Thoracic aorta (tissue), 2 donors: Measurements from ENCODE around the gene ARHGEF37. TPM values are rescaled to one million over a fixed set of nuclear protein-coding genes. Genes with fewer than 3 reads are reported as not detected.

Experiments used
- ATAC-seq: fragments of 150-250 bp; one replicate; pipeline ENCODE4 v1.8.0; 2017; ENCODE audit warnings: low read depth; ENCODE audit not compliant: insufficient number of reproducible peaks, low FRiP score
- DNase-seq: peaks from one replicate; pipeline ENCODE4 v3.0.0-alpha.2; 2020; ENCODE audit warnings: low spot score
- H3K27ac ChIP-seq, 2 donors: fragments of 200-600 bp; sonication (generic); 1 replicate in 1 of 2; 2 replicates in 1 of 2; pipeline ENCODE4 v1.5.1; 2016; ENCODE audit warnings: mild to moderate bottlenecking in 2 of 2, moderate library complexity in 2 of 2
- H3K27me3 ChIP-seq: fragments of 200-600 bp; sonication (generic); replicated peaks from 2 replicates; pipeline ENCODE4 v1.6.0; 2016; ENCODE audit warnings: mild to moderate bottlenecking; ENCODE audit not compliant: insufficient read depth
- H3K36me3 ChIP-seq: fragments of 200-600 bp; sonication (generic); one replicate; pipeline ENCODE4 v1.5.1; 2016
- H3K4me1 ChIP-seq, 2 donors: fragments of 200-600 bp; sonication (generic); 1 replicate in 1 of 2; 2 replicates in 1 of 2; pipeline versions ENCODE4 v1.5.1 to v1.6.0; 2016; ENCODE audit warnings: low read depth in 2 of 2, mild to moderate bottlenecking in 1 of 2; ENCODE audit not compliant: control insufficient read depth in 1 of 2
- H3K4me3 ChIP-seq: fragments of 200-600 bp; sonication (generic); 2 replicates; pipeline ENCODE4 v1.5.1; 2016; ENCODE audit warnings: mild to moderate bottlenecking
- H3K9me3 ChIP-seq: fragments of 200-600 bp; sonication (generic); 2 replicates; pipeline ENCODE4 v1.5.1; 2016
- total RNA-seq, 2 donors: library from RNA; depleted of rRNA; stranded (reverse); fragments of >200 nt; gene quantifications; one replicate each; pipeline versions ENCODE4 v1.1.0 to v1.2.3, GENCODE V29; 2016
- TF ChIP-seq, protein P1 (sequence below): fragments of 200-600 bp; sonication (generic); IDR thresholded peaks from one replicate; pipeline ENCODE4 v1.5.1; 2019; ENCODE audit warnings: antibody characterized with exemption

ARHGEF37 gene
- total RNA-seq, 2 donors from 2014 or later = 5.6 to 11.4 TPM

DNA sequence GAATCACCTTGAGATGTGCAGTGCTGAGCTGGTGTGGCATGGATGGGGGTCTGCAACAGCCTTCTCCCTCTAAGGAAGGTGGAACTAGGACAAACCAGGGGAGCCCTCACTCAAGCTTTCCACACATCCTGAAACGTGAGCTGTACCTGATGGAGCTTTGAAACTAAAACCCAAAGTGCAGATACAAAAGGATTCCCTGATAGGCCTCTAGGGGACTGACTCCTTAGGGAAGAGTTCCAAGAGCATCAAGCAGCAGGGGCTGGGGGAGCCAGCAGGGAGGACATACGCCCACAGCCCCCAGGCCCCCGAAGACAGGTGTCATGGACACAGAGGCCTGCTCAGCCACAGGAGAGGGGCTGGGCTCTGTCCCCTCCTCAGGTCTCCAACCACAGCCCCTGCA is 17.7 kb downstream of the ARHGEF37 start:
- no peak overlapping the region for H3K27ac ChIP-seq
- no peak for DNase-seq
- no peaks in the 10 kb centered on the region for H3K9me3 ChIP-seq
- H3K4me1 ChIP-seq = peaks cover 7 to 13% of the 10 kb centered on the region in 2 donors
- peaks cover 12% of the 10 kb centered on the region for H3K36me3 ChIP-seq
- H3K27me3 ChIP-seq = no peaks in the 10 kb centered on the region
- H3K4me3 ChIP-seq = no peak overlapping the region
- TF ChIP-seq, protein P1, sequence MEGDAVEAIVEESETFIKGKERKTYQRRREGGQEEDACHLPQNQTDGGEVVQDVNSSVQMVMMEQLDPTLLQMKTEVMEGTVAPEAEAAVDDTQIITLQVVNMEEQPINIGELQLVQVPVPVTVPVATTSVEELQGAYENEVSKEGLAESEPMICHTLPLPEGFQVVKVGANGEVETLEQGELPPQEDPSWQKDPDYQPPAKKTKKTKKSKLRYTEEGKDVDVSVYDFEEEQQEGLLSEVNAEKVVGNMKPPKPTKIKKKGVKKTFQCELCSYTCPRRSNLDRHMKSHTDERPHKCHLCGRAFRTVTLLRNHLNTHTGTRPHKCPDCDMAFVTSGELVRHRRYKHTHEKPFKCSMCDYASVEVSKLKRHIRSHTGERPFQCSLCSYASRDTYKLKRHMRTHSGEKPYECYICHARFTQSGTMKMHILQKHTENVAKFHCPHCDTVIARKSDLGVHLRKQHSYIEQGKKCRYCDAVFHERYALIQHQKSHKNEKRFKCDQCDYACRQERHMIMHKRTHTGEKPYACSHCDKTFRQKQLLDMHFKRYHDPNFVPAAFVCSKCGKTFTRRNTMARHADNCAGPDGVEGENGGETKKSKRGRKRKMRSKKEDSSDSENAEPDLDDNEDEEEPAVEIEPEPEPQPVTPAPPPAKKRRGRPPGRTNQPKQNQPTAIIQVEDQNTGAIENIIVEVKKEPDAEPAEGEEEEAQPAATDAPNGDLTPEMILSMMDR = no peak
- ATAC-seq = no peak

DNA sequence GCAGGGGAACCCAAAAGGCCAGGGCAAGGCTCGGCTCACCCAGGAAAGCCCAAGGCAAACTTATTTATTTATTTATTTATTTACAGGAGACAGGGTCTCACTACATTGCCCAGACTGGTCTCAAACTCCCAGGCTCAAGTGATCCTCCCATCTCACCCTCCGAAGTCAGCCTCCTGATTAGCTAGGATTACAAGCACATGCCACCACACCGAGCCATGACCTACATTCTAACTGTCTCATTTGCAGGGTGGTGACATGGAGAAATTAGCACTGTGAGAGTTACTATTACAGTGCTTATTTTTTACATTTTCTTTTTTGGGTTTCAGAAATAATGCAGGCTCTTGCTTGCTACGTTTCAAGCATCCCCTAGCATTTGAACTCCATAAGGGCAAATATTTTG is 18.1 kb downstream of the ARHGEF37 start:
- peaks cover 12% of the 10 kb centered on the region for H3K36me3 ChIP-seq
- ATAC-seq = no peak
- TF ChIP-seq, protein P1 = no peak
- DNase-seq = no peak
- no peaks in the 10 kb centered on the region for H3K27me3 ChIP-seq
- peaks cover 7 to 10% of the 10 kb centered on the region in 2 donors for H3K4me1 ChIP-seq
- no peaks in the 10 kb centered on the region for H3K9me3 ChIP-seq
- H3K4me3 ChIP-seq = no peak overlapping the region
- H3K27ac ChIP-seq = no peak overlapping the region

DNA sequence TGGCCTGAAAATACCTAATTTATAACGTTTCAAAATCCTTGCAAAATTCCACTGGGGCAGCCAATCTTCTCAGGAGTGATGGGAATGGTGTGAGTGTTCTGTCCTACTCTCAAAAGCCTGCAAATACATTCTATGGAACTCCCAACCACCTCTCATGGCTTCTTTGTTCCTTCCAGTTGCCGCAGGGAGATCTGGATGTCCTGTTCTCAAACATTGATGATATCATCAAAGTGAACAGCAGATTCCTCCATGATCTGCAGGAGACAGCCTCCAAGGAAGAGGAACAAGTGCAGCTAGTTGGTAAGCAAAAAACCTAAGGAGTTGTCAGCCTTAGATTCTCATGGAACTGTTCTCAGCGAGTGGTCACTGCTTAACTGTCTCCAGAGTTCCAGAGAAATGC is 19.6 kb downstream of the ARHGEF37 start:
- ATAC-seq (no peak), DNase-seq (no peak)
- Histone ChIP-seq H3K4me1 (no peaks in the 10 kb centered on the region), H3K4me3 (no peak overlapping the region), H3K27ac (no peak overlapping the region), H3K27me3 (no peaks in the 10 kb centered on the region), H3K9me3 (no peaks in the 10 kb centered on the region), H3K36me3 (peaks cover 12% of the 10 kb centered on the region)
- TF ChIP-seq, protein P1 = no peak

DNA sequence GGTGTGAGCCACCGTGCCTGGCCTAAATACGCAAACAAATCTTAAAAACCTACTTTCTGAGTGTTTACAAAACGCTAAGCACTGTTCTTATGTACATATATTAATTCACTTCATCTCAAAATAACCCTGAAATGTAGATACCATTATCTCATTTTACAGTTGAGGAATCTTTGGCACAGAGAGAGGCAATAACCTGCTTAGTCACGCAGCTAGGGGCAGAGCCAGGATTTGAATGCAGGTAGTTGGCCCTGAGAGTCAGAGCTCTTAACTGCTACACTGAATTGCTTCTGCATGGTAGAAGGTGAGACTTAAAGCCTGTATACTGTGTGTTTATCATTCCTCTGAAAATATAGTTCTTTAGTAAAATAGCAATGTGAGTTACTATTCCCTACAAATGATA is 21.9 kb downstream of the ARHGEF37 start:
- H3K4me3 ChIP-seq = no peak overlapping the region
- H3K27me3 ChIP-seq = no peaks in the 10 kb centered on the region
- H3K9me3 ChIP-seq = no peaks in the 10 kb centered on the region
- peaks cover 12% of the 10 kb centered on the region for H3K36me3 ChIP-seq
- no peak overlapping the region for H3K27ac ChIP-seq
- ATAC-seq (no peak), DNase-seq (no peak)
- TF ChIP-seq, protein P1 = no peak
- no peaks in the 10 kb centered on the region for H3K4me1 ChIP-seq

DNA sequence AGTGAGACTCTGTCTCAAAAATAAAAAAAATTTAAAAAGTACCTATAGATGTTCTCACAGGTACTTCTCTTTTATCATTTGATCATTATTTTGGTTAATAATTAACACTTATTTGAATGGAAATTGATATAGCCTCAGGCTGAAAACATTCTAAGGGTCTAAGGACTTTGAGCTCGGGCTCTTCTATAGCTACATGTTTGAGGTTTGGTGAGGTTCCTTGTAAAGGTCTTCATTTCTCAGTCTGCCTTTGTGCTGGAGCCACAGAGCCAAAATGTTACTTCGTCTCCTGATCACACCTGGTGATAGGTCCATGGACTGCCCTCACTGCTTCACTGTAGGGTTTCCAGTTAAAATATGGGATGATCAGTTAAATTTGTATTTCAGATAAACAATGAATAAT is 22.6 kb downstream of the ARHGEF37 start:
- ATAC-seq (no peak), DNase-seq (no peak)
- no peak overlapping the region for H3K4me3 ChIP-seq
- TF ChIP-seq, protein P1 = no peak
- H3K36me3 ChIP-seq = peaks cover 12% of the 10 kb centered on the region
- no peaks in the 10 kb centered on the region for H3K9me3 ChIP-seq
- no peaks in the 10 kb centered on the region for H3K27me3 ChIP-seq
- no peaks in the 10 kb centered on the region for H3K4me1 ChIP-seq
- H3K27ac ChIP-seq = no peak overlapping the region
